Measurements from ENCODE around the gene CNTD1.
"Not testable (repeated sequence)": the region's sequence is repeated elsewhere in the genome, so short reads cannot be mapped to it uniquely, and the experiment has no call there.

CNTD1 gene

DNA sequence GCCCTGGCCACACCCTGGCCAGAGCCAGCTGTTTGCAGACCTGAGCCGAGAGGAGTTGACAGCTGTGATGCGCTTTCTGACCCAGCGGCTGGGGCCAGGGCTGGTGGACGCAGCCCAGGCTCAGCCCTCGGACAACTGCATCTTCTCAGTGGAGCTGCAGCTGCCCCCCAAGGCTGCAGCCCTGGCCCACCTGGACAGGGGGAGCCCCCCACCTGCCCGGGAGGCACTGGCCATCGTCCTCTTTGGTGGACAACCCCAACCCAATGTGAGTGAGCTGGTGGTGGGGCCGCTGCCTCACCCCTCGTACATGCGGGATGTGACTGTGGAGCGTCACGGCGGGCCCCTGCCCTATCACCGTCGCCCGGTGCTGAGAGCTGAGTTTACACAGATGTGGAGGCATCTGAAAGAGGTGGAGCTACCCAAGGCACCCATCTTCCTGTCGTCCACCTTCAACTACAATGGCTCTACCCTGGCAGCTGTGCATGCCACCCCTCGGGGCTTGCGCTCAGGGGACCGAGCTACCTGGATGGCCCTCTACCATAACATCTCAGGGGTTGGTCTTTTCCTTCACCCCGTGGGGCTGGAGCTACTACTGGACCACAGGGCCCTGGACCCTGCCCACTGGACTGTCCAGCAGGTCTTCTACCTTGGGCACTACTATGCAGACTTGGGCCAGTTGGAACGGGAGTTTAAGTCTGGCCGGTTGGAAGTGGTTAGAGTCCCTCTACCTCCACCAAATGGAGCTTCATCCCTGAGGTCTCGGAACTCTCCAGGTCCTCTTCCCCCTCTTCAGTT, 46.3 kb downstream of the CNTD1 start:
- no peak for DNase-seq (ENCODE audit: extremely low read depth in 1 of 2, low read depth in 1 of 2)

DNA sequence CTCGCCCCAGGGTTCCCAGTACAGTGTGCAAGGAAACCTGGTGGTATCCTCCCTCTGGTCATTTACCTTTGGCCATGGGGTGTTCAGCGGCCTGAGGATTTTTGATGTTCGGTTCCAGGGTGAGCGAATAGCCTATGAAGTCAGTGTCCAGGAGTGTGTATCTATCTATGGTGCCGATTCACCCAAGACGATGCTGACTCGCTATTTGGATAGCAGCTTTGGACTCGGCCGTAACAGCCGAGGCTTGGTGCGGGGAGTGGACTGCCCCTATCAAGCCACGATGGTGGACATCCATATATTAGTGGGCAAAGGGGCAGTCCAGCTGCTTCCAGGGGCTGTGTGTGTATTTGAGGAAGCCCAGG, 46.9 kb downstream of the CNTD1 start:
- no peak for DNase-seq (ENCODE audit: extremely low read depth in 1 of 2, low read depth in 1 of 2)

DNA sequence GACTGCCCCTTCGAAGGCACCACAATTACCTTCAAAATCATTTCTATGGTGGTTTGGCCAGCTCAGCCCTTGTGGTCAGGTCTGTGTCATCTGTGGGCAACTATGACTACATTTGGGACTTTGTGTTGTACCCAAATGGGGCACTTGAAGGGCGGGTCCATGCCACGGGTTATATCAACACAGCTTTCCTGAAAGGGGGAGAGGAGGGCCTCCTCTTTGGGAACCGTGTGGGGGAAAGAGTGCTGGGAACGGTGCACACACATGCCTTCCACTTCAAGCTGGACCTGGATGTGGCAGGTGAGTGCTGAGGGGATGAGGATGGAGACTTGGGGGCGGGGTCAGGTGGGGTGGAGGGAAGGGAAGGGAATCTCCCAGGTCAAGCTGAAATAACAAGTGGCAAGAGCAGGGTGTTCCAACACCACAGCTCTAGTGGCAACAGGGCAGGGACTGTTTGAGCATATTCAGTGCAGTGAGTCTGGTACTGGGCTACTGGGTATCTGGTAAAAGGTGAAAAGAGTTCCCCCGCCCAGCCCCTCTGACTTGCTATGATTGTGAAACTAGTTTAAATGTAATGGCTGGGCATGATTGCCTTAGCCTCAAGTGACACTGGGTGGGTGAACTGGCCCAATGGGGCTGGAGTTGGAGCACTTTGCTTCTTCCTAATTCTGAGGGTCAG, 47.4 kb downstream of the CNTD1 start:
- DNase-seq (ENCODE audit: extremely low read depth in 1 of 2, low read depth in 1 of 2): no peak

DNA sequence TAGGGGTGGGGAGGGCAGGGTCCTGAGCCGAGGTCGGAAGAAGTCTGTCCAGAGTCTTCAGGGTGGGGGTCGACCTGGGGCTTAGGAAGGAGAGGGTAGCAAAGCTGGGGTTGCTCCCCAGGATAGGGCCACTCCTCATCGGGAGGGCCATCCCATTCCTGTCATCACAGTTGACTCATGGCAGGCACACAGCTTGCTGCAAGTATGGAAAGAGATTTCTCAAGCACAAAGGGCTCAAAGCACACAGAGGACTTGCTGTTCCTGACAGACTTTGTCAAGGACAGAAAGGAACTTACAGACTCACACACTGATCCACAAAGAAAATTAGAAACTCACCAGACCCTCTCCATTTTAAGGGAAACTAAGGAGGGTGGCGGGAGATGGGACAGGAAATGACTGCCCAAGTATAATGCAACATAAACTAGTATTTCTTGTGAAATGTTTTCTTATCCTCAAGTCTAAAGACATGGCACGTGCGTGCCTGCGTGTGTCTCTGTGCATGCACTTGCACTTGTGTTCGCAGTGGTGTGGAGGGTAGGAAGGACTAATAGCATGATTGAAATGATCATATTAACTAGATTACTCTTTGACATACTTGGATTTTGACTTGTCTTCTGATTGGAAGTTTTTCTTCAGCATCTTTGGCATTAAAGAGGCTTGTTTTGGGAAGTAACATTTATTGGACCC, 48.1 kb downstream of the CNTD1 start:
- no peak for DNase-seq (ENCODE audit: extremely low read depth in 1 of 2, low read depth in 1 of 2)

DNA sequence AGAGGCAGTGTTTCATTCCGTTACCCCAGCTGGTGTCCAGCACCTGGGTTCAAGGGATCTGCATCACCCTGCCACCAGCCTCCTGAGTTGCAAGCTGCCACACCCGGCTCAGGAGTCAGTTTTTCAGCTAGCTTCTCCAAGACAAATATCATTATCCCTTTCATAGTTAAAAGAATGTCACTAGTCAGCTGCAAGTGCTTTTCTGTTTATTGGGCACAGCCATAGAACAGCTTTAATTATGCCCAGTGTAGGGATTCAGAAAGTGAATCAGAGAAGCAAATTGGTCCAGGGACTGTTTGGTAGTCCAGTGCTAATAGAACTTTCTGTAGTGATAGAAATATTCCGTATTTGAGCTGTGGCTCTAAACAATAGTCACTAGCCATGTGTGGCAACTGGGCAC, 49.4 kb downstream of the CNTD1 start:
- DNase-seq (ENCODE audit: extremely low read depth in 1 of 2, low read depth in 1 of 2): no peak

DNA sequence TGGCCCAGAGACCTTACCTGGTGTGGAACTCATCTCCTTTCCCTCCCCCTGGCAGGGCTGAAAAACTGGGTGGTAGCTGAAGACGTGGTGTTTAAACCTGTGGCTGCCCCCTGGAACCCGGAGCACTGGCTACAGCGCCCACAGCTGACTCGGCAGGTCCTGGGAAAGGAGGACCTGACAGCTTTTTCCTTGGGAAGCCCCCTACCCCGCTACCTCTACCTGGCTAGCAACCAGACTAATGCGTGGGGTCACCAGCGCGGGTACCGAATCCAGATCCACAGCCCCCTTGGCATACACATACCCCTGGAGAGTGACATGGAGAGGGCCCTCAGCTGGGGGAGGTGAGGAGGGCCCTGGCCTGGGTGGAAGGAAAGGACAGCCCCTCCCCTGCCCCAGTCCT, 50.4 kb downstream of the CNTD1 start:
- no peak for DNase-seq (ENCODE audit: extremely low read depth in 1 of 2, low read depth in 1 of 2)

DNA sequence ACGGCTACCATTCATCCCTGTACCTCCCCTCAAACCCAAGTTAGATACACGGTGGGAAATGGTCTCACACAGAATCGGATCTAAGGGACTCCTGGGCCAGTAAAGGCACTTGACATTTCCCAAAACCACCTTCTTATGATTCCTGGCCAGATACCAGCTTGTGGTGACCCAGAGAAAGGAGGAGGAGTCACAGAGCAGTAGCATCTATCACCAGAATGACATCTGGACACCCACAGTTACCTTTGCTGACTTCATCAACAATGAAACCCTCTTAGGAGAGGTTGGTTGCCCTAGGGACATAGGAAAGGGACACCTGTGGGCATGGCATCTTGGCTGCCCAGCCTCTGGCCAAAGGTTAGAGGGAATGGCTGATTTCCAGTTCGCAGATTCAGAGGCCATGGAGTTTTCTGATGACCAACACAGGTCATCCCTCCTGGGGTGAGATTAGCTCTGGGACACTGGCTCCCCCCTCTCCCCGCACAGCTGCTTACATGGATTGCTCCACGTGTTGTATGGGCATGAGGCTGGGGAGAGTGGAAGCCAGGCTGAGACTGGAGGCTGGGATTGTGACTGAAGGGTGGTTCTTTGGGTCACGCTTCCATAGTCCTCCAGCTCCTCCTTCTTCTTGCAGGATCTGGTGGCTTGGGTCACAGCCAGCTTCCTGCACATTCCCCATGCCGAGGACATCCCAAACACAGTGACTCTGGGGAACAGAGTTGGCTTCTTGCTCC, 51.0 kb downstream of the CNTD1 start:
- no peak for DNase-seq (ENCODE audit: extremely low read depth in 1 of 2, low read depth in 1 of 2)

DNA sequence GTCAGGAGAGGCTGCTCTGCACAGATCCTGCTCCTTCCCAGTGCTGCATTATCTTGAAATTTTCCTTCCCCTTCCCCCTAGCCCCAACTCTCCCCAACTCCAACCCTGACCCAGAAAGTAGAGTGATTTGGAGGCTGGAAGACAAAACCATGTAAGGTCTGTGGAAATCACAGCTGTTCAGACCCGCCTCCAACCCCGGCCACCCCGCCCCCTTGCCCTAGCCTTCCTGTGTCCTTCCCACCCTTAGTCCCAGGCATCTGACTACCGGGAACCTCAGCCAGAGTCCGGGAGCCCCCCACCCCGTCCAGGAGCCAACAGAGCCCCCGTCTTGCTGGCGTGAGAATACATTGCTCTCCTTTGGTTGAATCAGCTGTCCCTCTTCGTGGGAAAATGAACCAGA, 52.3 kb downstream of the CNTD1 start, which contains the start of gene AOC3:
AOC3 (plus strand) TSS at position 246 of the 400 bp plus-strand sequence; CDS start at position 391, 145 bp downstream.
- DNase-seq (ENCODE audit: extremely low read depth in 1 of 2, low read depth in 1 of 2): no peak

DNA sequence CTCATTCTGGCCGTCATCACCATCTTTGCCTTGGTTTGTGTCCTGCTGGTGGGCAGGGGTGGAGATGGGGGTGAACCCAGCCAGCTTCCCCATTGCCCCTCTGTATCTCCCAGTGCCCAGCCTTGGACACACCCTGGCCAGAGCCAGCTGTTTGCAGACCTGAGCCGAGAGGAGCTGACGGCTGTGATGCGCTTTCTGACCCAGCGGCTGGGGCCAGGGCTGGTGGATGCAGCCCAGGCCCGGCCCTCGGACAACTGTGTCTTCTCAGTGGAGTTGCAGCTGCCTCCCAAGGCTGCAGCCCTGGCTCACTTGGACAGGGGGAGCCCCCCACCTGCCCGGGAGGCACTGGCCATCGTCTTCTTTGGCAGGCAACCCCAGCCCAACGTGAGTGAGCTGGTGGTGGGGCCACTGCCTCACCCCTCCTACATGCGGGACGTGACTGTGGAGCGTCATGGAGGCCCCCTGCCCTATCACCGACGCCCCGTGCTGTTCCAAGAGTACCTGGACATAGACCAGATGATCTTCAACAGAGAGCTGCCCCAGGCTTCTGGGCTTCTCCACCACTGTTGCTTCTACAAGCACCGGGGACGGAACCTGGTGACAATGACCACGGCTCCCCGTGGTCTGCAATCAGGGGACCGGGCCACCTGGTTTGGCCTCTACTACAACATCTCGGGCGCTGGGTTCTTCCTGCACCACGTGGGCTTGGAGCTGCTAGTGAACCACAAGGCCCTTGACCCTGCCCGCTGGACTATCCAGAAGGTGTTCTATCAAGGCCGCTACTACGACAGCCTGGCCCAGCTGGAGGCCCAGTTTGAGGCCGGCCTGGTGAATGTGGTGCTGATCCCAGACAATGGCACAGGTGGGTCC, 52.9 kb downstream of the CNTD1 start:
- not testable (repeated sequence) for DNase-seq (ENCODE audit: extremely low read depth in 1 of 2, low read depth in 1 of 2)

DNA sequence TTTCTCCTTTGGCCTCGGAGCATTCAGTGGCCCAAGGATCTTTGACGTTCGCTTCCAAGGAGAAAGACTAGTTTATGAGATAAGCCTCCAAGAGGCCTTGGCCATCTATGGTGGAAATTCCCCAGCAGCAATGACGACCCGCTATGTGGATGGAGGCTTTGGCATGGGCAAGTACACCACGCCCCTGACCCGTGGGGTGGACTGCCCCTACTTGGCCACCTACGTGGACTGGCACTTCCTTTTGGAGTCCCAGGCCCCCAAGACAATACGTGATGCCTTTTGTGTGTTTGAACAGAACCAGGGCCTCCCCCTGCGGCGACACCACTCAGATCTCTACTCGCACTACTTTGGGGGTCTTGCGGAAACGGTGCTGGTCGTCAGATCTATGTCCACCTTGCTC, 53.7 kb downstream of the CNTD1 start:
- DNase-seq (ENCODE audit: extremely low read depth in 1 of 2, low read depth in 1 of 2): no peak

DNA sequence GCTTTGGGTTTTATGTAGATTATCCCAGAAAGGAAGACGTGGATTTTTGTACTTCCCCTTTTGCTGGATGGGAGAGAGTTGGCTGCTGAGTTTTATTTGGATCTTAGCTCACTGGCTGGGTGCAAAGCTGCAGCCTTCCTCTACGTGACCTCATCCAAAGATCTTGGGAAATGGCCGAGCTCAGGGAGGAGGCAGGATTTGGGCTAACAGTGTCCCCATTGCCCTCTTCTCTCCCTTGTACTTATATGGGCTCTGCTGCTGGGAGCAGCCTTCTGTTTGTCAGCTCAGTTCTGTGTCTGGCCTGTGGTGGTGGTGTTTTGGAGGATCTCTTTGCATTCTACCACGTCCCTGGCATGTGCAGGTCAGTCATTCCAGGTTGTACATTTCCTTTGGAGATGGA, 54.3 kb downstream of the CNTD1 start:
- DNase-seq (ENCODE audit: extremely low read depth in 1 of 2, low read depth in 1 of 2): no peak

DNA sequence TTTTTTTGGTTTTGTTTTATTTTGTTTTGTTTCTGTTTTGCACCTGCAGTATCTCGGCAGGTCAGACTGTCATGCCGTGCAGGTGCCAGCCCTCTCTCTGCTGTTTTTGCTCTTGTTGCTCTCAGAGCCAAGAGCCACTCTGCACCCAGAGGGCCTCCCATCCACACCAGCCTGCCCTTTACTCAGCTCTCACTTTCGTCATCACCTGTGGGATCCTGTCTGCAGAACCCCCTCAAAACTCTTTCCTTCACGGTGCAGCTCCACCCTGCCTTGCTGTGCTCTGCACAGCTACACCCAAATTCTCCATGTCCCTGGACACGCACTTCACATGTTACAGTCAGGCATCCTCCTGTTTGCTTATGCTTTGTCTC, 54.9 kb downstream of the CNTD1 start:
- DNase-seq (ENCODE audit: extremely low read depth in 1 of 2, low read depth in 1 of 2): no peak

DNA sequence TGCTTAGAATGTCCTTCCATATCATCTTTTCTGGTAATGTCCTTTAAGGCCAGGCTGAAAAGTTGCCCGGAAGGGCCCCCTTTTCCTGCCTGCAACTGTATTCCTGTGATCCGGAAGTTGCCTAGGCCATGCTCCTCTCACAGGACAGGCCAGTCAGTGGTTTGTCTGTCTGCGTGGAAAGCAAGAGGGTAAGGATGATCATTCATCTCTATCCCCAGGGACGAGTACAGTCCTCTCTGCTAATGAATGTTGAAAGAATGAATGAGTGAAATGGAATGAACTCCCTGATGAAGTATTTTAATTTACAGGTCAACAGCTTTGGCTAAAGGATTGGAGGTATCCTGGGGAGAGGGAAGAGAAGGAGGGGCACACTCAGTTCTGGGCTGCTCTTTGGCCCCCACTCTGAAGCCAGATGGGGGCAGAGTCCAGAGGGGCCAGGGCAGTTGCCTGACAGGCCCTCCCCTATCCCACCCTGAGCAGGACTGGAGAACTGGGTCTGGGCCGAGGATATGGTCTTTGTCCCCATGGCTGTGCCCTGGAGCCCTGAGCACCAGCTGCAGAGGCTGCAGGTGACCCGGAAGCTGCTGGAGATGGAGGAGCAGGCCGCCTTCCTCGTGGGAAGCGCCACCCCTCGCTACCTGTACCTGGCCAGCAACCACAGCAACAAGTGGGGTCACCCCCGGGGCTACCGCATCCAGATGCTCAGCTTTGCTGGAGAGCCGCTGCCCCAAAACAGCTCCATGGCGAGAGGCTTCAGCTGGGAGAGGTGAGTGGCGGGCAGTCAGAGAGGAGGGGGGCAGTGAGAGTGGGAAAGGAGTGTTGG, 55.5 kb downstream of the CNTD1 start:
- no peak for DNase-seq (ENCODE audit: extremely low read depth in 1 of 2, low read depth in 1 of 2)

DNA sequence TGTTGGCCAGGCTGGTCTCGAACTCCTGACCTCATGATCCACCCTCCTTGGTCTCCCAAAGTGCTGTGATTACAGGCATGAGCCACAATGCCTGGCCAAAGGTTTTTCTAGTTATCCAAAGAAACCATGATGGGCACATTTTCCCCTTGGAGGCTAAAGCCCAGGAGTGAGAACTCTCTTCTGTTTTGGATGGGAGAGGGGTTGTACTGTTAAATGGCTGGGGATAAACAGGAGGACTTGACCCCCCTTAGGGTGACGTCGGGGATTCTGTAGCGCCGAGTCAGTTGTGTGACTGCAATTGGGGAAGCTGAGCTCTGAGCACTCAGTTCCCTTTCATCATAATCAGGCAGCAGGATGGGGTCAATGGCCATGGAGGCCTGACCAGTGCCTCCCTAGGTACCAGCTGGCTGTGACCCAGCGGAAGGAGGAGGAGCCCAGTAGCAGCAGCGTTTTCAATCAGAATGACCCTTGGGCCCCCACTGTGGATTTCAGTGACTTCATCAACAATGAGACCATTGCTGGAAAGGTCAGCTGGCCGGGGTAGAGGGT, 56.5 kb downstream of the CNTD1 start:
- DNase-seq (ENCODE audit: extremely low read depth in 1 of 2, low read depth in 1 of 2): no peak

DNA sequence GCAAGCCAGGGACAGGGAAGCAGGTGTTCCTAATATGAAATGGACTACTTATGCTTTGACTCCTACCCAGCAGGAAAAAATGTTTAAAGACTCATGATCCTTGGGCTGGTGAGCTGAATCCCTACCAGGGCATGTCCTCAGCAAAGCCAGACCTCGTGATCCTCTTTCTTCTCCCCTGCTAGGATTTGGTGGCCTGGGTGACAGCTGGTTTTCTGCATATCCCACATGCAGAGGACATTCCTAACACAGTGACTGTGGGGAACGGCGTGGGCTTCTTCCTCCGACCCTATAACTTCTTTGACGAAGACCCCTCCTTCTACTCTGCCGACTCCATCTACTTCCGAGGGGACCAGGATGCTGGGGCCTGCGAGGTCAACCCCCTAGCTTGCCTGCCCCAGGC, 57.4 kb downstream of the CNTD1 start:
- not testable (repeated sequence) for DNase-seq (ENCODE audit: extremely low read depth in 1 of 2, low read depth in 1 of 2)

DNA sequence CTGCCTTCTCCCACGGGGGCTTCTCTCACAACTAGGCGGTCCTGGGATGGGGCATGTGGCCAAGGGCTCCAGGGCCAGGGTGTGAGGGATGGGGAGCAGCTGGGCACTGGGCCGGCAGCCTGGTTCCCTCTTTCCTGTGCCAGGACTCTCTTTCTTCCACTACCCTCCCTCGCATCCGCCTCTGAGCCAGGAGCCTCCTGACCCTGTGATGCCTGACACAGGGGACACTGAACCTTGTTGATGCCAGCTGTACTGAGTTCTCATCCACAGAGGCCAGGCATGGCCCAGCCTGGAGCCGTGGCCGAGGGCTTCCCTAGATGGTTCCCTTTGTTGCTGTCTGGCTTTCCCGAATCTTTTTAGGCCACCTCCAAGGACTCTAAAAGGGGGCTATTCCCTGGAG, 57.9 kb downstream of the CNTD1 start:
- not testable (repeated sequence) for DNase-seq (ENCODE audit: extremely low read depth in 1 of 2, low read depth in 1 of 2)

DNA sequence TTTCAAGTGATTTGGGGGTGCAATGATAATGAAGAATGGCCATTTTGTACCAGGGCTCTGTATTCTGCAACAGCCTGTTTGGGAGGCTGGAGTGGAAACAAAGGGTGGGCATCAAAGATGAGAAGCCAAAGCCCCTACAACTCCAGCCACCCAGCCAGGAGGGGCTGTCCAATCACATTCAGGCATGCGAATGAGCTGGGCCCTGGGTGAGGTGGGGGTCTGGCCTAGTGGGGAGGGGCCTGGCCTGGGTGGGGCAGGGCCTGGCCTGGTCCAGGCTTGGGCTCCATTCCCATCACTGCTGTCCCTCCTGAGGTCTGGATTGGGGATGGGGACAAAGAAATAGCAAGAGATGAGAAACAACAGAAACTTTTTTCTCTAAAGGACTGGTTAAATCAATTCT, 58.7 kb downstream of the CNTD1 start:
- no peak for DNase-seq (ENCODE audit: extremely low read depth in 1 of 2, low read depth in 1 of 2)

Measured in activated CD8-positive, alpha-beta memory T cell treated with anti-CD3 and anti-CD28 coated beads for 1 hour (primary cell).